A204.1 (cell line): Measurements from ENCODE around the gene SH3BP5L.
"Not testable (repeated sequence)": the region's sequence is repeated elsewhere in the genome, so short reads cannot be mapped to it uniquely, and the experiment has no call there.

Experiments
- FAIRE-seq: peaks from 2 replicates; lab custom pipeline; 2012; peaks lifted over from hg19 to GRCh38; lab: Jason Lieb, UNC

SH3BP5L gene

GRCh38 chr1:248810000-248810726, 15.6 kb downstream of the SH3BP5L start:
- FAIRE-seq: no peak

GRCh38 chr1:248808876-248809275, 16.8 kb downstream of the SH3BP5L start:
- no peak for FAIRE-seq

GRCh38 chr1:248807067-248807737, 18.5 kb downstream of the SH3BP5L start:
- FAIRE-seq: no peak

- FAIRE-seq: no peak
Observed at GRCh38 chr1:248805876-248806275, 19.8 kb downstream of the SH3BP5L start.

GRCh38 chr1:248804771-248805681, 20.7 kb downstream of the SH3BP5L start:
- FAIRE-seq: no peak

GRCh38 chr1:248803501-248803900, 22.2 kb downstream of the SH3BP5L start:
- FAIRE-seq: not testable (repeated sequence)

GRCh38 chr1:248802454-248802853, 23.3 kb downstream of the SH3BP5L start:
- no peak for FAIRE-seq

GRCh38 chr1:248800459-248800858, 25.3 kb downstream of the SH3BP5L start:
- no peak for FAIRE-seq

- FAIRE-seq: no peak
Observed at GRCh38 chr1:248798791-248799190, 26.9 kb downstream of the SH3BP5L start.

- FAIRE-seq: not testable (repeated sequence)
Observed at GRCh38 chr1:248794663-248795062, 31.1 kb downstream of the SH3BP5L start.

GRCh38 chr1:248793592-248793991, 32.1 kb downstream of the SH3BP5L start:
- no peak for FAIRE-seq

GRCh38 chr1:248792342-248792741, 33.4 kb downstream of the SH3BP5L start:
- FAIRE-seq: no peak

GRCh38 chr1:248791010-248791409, 34.7 kb downstream of the SH3BP5L start:
- no peak for FAIRE-seq

GRCh38 chr1:248790456-248790855, 35.3 kb downstream of the SH3BP5L start:
- no peak for FAIRE-seq

GRCh38 chr1:248789337-248789736, 36.4 kb downstream of the SH3BP5L start:
- not testable (repeated sequence) for FAIRE-seq

- FAIRE-seq: no peak
Observed at GRCh38 chr1:248788327-248788726, 37.4 kb downstream of the SH3BP5L start.

- no peak for FAIRE-seq
Observed at GRCh38 chr1:248787430-248787829, 38.3 kb downstream of the SH3BP5L start.

GRCh38 chr1:248786156-248786555, 39.6 kb downstream of the SH3BP5L start:
- no peak for FAIRE-seq

GRCh38 chr1:248783367-248783766, 42.3 kb downstream of the SH3BP5L start:
- no peak for FAIRE-seq

- no peak for FAIRE-seq
Observed at GRCh38 chr1:248782416-248783141, 43.1 kb downstream of the SH3BP5L start.

GRCh38 chr1:248779350-248779749, 46.4 kb downstream of the SH3BP5L start:
- FAIRE-seq: no peak

- FAIRE-seq: no peak
Observed at GRCh38 chr1:248778906-248779305, 46.8 kb downstream of the SH3BP5L start.
